K562 (cell line): ENCODE measurements around the gene CRYAB. TPM values are rescaled to one million over a fixed set of nuclear protein-coding genes. Genes with fewer than 3 reads are reported as not detected.

Experiments
- IRF2 ChIP-seq: sonication (generic); formaldehyde crosslinking; IDR thresholded peaks from 2 replicates; pipeline ENCODE4 v1.8.1; 2022; ENCODE audit warnings: mild to moderate bottlenecking, missing genetic modification reagents
- MXI1 ChIP-seq: IDR thresholded peaks from 2 replicates; pipeline ENCODE4 v1.6.1; 2011; ENCODE audit warnings: low read depth, mild to moderate bottlenecking, improper control_type of control experiment, low read length
- NCOA6 ChIP-seq: fragments of 450-650 bp; IDR thresholded peaks from 2 replicates; pipeline ENCODE4 v1.6.1; 2017; ENCODE audit warnings: mild to moderate bottlenecking
- SMARCB1 ChIP-seq: IDR thresholded peaks from 2 replicates; pipeline ENCODE4 v1.6.1; 2011; ENCODE audit warnings: improper control_type of control experiment, low read depth; ENCODE audit not compliant: insufficient read length
- SMARCC2 ChIP-seq: fragments of 450-650 bp; IDR thresholded peaks from 2 replicates; pipeline ENCODE4 v1.6.1; 2017; ENCODE audit warnings: antibody characterized with exemption, moderate library complexity, mild to moderate bottlenecking, low read depth
- SNRNP70 ChIP-seq: fragments of 200-400 bp; formaldehyde crosslinking; optimal IDR thresholded peaks from 2 replicates; pipeline ENCODE3; 2017; ENCODE audit warnings: low read depth, low read length
- ZKSCAN3 ChIP-seq: fragments of 250-450 bp; sonication (Bioruptor Pico); IDR thresholded peaks from 2 replicates; pipeline ENCODE4 v1.4.0; 2020
- polyA plus RNA-seq, 8 experiments: library from polyadenylated mRNA; depleted of rRNA in 4 of 8; stranded (reverse) in 5 of 8; unstranded in 3 of 8; fragments of >200 nt; fragmentation: Nextera tagmentation in 2 of 8; fragmentation: Illumina TruSeq in 1 of 8; extraction: Ambion mirVana in 2 of 8; extraction: Trizol in 1 of 8; gene quantifications; 2 replicates each; pipeline versions ENCODE4 v1.2.1 to v1.2.3, GENCODE V29; 2011 to 2014; ENCODE audit warnings: inconsistent platforms in 1 of 8, missing spikeins in 1 of 8
- total RNA-seq, 7 experiments: library from RNA; depleted of rRNA in 6 of 7; stranded (reverse); fragments of >200 nt in 6 of 7; fragmentation: Illumina TruSeq in 2 of 7; extraction: Trizol in 2 of 7; gene quantifications; 2 replicates each; pipeline versions ENCODE4 v1.2.1 to v1.2.3, GENCODE V29; 2011 to 2021; ENCODE audit warnings: low replicate concordance in 1 of 7
- TF ChIP-seq, protein P1 (sequence below), 2 experiments: fragments of 450-650 bp; conservative IDR thresholded peaks; 2 replicates each; pipeline ENCODE4 v1.6.1; 2017; ENCODE audit warnings: mild to moderate bottlenecking in 2 of 2, moderate library complexity in 2 of 2
- TF ChIP-seq, protein P2 (sequence below): sonication (generic); formaldehyde crosslinking; IDR thresholded peaks from 2 replicates; pipeline ENCODE4 v1.8.0; 2022; ENCODE audit warnings: missing genetic modification reagents, mild to moderate bottlenecking, borderline replicate concordance
- TF ChIP-seq, protein P3 (sequence below): sonication (generic); formaldehyde crosslinking; IDR thresholded peaks from 2 replicates; pipeline ENCODE4 v1.8.0; 2023; ENCODE audit warnings: mild to moderate bottlenecking, missing genetic modification reagents

CRYAB gene
- total and polyA plus RNA-seq, 9 of the 15 experiments (the other 6 are each of a cell fraction or from before 2014, with no cell fraction given) = 0.83 to 7.5 (median 3.6) TPM

DNA sequence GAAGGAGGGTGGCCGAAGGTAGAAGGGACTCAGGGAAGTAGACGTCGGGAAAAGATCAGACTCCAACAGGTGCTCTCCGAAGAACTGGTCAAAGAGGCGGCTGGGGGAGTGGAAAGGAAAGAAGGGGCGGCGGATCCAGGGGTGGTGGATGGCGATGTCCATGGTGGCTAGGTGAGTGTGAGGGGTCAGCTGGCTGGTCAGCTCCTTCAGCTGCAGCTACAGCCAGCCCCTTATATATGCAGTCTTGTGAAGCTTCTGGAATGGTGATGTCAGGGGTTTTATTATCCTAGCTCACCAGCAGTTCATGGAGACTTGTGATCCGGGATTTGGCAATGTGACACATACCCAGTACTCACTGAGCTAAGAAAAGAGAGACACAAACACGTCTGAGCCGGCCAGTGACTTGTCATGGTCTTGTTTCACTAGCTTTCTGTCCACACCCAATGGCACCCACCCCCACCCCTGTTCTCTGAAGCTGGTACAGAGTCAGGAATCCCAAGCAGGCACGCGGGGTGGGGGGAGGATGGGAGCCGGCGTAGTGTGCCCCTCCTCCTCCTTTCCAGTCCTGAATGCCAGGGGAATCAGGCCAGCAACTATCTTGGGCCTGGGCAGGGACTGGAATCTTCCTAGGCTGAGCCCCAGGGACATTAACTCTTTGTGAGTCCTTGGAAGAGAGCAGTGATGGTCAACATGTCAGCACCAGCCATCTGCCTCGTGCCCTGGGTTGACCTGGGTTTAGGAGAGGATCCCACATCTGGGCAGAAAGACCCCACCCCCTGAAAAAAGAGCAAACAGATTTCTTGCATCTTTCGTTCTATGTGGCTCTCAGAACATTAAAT lies at the start of gene CRYAB (continued):
- TF ChIP-seq, protein P1, sequence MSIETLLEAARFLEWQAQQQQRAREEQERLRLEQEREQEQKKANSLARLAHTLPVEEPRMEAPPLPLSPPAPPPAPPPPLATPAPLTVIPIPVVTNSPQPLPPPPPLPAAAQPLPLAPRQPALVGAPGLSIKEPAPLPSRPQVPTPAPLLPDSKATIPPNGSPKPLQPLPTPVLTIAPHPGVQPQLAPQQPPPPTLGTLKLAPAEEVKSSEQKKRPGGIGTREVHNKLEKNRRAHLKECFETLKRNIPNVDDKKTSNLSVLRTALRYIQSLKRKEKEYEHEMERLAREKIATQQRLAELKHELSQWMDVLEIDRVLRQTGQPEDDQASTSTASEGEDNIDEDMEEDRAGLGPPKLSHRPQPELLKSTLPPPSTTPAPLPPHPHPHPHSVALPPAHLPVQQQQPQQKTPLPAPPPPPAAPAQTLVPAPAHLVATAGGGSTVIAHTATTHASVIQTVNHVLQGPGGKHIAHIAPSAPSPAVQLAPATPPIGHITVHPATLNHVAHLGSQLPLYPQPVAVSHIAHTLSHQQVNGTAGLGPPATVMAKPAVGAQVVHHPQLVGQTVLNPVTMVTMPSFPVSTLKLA (conservative IDR thresholded peaks at IDR 0.05) = no peak
- TF ChIP-seq, protein P2, sequence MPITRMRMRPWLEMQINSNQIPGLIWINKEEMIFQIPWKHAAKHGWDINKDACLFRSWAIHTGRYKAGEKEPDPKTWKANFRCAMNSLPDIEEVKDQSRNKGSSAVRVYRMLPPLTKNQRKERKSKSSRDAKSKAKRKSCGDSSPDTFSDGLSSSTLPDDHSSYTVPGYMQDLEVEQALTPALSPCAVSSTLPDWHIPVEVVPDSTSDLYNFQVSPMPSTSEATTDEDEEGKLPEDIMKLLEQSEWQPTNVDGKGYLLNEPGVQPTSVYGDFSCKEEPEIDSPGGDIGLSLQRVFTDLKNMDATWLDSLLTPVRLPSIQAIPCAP = no peak
- TF ChIP-seq, protein P3, sequence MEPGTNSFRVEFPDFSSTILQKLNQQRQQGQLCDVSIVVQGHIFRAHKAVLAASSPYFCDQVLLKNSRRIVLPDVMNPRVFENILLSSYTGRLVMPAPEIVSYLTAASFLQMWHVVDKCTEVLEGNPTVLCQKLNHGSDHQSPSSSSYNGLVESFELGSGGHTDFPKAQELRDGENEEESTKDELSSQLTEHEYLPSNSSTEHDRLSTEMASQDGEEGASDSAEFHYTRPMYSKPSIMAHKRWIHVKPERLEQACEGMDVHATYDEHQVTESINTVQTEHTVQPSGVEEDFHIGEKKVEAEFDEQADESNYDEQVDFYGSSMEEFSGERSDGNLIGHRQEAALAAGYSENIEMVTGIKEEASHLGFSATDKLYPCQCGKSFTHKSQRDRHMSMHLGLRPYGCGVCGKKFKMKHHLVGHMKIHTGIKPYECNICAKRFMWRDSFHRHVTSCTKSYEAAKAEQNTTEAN = no peak
- no peak for TF ChIP-seq SMARCC2
- TF ChIP-seq SMARCB1 = peak; percentile 41
- no peak for TF ChIP-seq NCOA6
- TF ChIP-seq ZKSCAN3 (CRISPR knock-in tag) = no peak
- no peak for TF ChIP-seq IRF2 (CRISPR knock-in tag)
- TF ChIP-seq MXI1 = no peak
- TF ChIP-seq SNRNP70 = no peak
- TF ChIP-seq, all 486 proteins: peak for 16
